Esophagus muscularis mucosa (tissue), 4 donors: Measurements from ENCODE around the gene AGMAT. TPM values are rescaled to one million over a fixed set of nuclear protein-coding genes. Genes with fewer than 3 reads are reported as not detected.

Experiments used
- DNase-seq: peaks from one replicate; pipeline ENCODE4 v3.0.0-alpha.2; 2017; ENCODE audit errors: extremely low spot score
- H3K27ac ChIP-seq, 4 donors: fragments of 200-600 bp; sonication (generic); replicated peaks in 1 of 4; 1 replicate in 3 of 4; 2 replicates in 1 of 4; pipeline ENCODE4 v1.5.1; 2016 to 2019; ENCODE audit warnings: mild to moderate bottlenecking in 1 of 4
- H3K27me3 ChIP-seq, 4 donors: fragments of 200-600 bp; sonication (generic); one replicate each; pipeline versions ENCODE4 v1.5.1 to v1.6.0; 2016 to 2019
- H3K36me3 ChIP-seq, 4 donors: fragments of 200-600 bp; sonication (generic); one replicate each; pipeline ENCODE4 v1.5.1; 2016 to 2019
- H3K4me1 ChIP-seq, 4 donors: fragments of 200-600 bp; sonication (generic); one replicate each; pipeline ENCODE4 v1.5.1; 2016 to 2019
- H3K4me3 ChIP-seq, 4 donors: fragments of 200-600 bp; sonication (generic); 1 replicate in 2 of 4; 2 replicates in 2 of 4; pipeline ENCODE4 v1.5.1; 2016 to 2019; ENCODE audit warnings: mild to moderate bottlenecking in 4 of 4, moderate library complexity in 1 of 4
- H3K9me3 ChIP-seq, 4 donors: fragments of 200-600 bp; sonication (generic); 1 replicate in 3 of 4; 2 replicates in 1 of 4; pipeline ENCODE4 v1.5.1; 2016 to 2019
- EP300 ChIP-seq: sonication (generic); formaldehyde crosslinking; IDR thresholded peaks from one replicate; pipeline ENCODE4 v1.6.1; 2017; ENCODE audit warnings: antibody characterized with exemption
- POLR2A ChIP-seq: fragments of 450-650 bp; IDR thresholded peaks from one replicate; pipeline ENCODE4 v1.6.1; 2017; ENCODE audit warnings: antibody characterized with exemption, moderate library complexity, mild to moderate bottlenecking, low read depth
- POLR2AphosphoS5 ChIP-seq, 2 donors: sonication (generic); formaldehyde crosslinking; IDR thresholded peaks; one replicate each; pipeline ENCODE4 v1.6.1; 2017; ENCODE audit warnings: antibody characterized with exemption in 2 of 2
- WGBS: methylation state at CpG from one replicate; pipeline ENCODE4 v1.1.5; 2018; 5-methylcytosine and 5-hydroxymethylcytosine counted together
- intact Hi-C: fragments of 100-400 bp; cut with DNase I; formaldehyde crosslinking; loops from one replicate; pipeline ENCODE4 v1.15.1; 2023
- total RNA-seq, 4 donors: library from RNA; depleted of rRNA; stranded (reverse); fragments of >200 nt; gene quantifications; one replicate each; pipeline versions ENCODE4 v1.1.0 to v1.2.1, GENCODE V29; 2016
- TF ChIP-seq, protein P1 (sequence below), 3 experiments: fragments of 200-600 bp in 2 of 3; fragments of 450-650 bp in 1 of 3; sonication (generic) in 2 of 3; IDR thresholded peaks; one replicate each; pipeline ENCODE4 v1.5.1; 2017 to 2019; ENCODE audit warnings: antibody characterized with exemption in 3 of 3, mild to moderate bottlenecking in 2 of 3, moderate library complexity in 1 of 3

Gene AGMAT
- total RNA-seq, 4 donors from 2014 or later, result not detected

- no peak for DNase-seq
- H3K27ac ChIP-seq, result no peak overlapping the region
- 89% methylated on average over 5 of the region's 18 CpGs for WGBS
- H3K4me1 ChIP-seq, result peaks cover 9 to 18% (median 14%) of the 10 kb centered on the region in 4 donors
- TF ChIP-seq EP300 (no peak), POLR2AphosphoS5 (IDR thresholded peaks at IDR 0.05) (no peak), POLR2A (no peak)
- TF ChIP-seq, protein P1, sequence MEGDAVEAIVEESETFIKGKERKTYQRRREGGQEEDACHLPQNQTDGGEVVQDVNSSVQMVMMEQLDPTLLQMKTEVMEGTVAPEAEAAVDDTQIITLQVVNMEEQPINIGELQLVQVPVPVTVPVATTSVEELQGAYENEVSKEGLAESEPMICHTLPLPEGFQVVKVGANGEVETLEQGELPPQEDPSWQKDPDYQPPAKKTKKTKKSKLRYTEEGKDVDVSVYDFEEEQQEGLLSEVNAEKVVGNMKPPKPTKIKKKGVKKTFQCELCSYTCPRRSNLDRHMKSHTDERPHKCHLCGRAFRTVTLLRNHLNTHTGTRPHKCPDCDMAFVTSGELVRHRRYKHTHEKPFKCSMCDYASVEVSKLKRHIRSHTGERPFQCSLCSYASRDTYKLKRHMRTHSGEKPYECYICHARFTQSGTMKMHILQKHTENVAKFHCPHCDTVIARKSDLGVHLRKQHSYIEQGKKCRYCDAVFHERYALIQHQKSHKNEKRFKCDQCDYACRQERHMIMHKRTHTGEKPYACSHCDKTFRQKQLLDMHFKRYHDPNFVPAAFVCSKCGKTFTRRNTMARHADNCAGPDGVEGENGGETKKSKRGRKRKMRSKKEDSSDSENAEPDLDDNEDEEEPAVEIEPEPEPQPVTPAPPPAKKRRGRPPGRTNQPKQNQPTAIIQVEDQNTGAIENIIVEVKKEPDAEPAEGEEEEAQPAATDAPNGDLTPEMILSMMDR (IDR thresholded peaks at IDR 0.05), result no peak
- intact Hi-C loops, result no loop called here
- H3K9me3 ChIP-seq, result no peaks in the 10 kb centered on the region
- H3K36me3 ChIP-seq, result no peaks in the 10 kb centered on the region
- H3K4me3 ChIP-seq, result no peak overlapping the region
- peaks cover 0 to 17% (median 3%) of the 10 kb centered on the region in 4 donors for H3K27me3 ChIP-seq
These were observed 1.7 kb downstream of the AGMAT start for GRCh38 chr1:15583016-15583706.

DNA sequence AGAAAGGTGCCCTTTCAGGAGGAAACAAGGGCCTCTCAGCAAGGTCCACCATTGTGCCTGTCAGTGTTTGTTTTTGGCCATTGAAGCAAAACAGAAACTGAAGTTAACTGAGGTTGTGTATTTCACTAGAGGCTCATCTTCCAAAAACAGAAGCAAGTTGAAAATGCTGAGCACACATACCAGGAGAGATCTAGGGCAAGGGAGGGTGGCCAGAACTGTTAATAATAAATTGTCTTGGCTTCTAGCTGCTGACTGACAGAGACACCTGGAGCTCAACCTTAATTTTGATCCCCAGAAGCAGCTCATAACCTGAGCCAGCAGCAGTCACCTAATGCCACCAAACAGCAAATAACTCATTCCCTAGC is 5.2 kb downstream of the AGMAT start:
- Histone ChIP-seq H3K4me1 (peaks cover 4 to 12% (median 9%) of the 10 kb centered on the region in 4 donors), H3K27ac (no peak overlapping the region), H3K27me3 (peaks cover 0 to 8% (median 3%) of the 10 kb centered on the region in 4 donors), H3K9me3 (no peaks in the 10 kb centered on the region), H3K36me3 (peaks cover 0 to 6% (median 2%) of the 10 kb centered on the region in 4 donors), H3K4me3 (no peak overlapping the region)
- TF ChIP-seq POLR2A, result no peak
- TF ChIP-seq, protein P1 (IDR thresholded peaks at IDR 0.05), result no peak
- no peak for TF ChIP-seq EP300
- DNase-seq, result no peak
- intact Hi-C loops, result no loop called here

GRCh38 chr1:15578921-15579682 is 5.7 kb downstream of the AGMAT start:
- H3K36me3 ChIP-seq, result peaks cover 0 to 9% (median 2%) of the 10 kb centered on the region in 4 donors
- H3K27me3 ChIP-seq, result peaks cover 0 to 3% (median 1%) of the 10 kb centered on the region in 4 donors
- intact Hi-C loops, result no loop called here
- peaks cover 0 to 6% (median 3%) of the 10 kb centered on the region in 4 donors for H3K4me1 ChIP-seq
- H3K27ac ChIP-seq, result no peak overlapping the region
- 82% methylated on average over 15 of the region's 16 CpGs for WGBS
- no peak for DNase-seq
- no peak overlapping the region for H3K4me3 ChIP-seq
- TF ChIP-seq EP300, result no peak
- TF ChIP-seq POLR2AphosphoS5 (IDR thresholded peaks at IDR 0.05), result no peak
- no peak for TF ChIP-seq POLR2A
- TF ChIP-seq, protein P1 (IDR thresholded peaks at IDR 0.05), result no peak
- no peaks in the 10 kb centered on the region for H3K9me3 ChIP-seq

GRCh38 chr1:15577691-15578090 is 7.2 kb downstream of the AGMAT start:
- intact Hi-C loops, result no loop called here
- H3K9me3 ChIP-seq, result no peaks in the 10 kb centered on the region
- 77% methylated on average over 4 of the region's 4 CpGs for WGBS
- no peak for DNase-seq
- peaks cover 0 to 12% (median 2%) of the 10 kb centered on the region in 4 donors for H3K36me3 ChIP-seq
- no peak overlapping the region for H3K4me3 ChIP-seq
- no peak for TF ChIP-seq EP300
- TF ChIP-seq, protein P1 (IDR thresholded peaks at IDR 0.05), result no peak
- TF ChIP-seq POLR2A, result no peak
- no peak for TF ChIP-seq POLR2AphosphoS5 (IDR thresholded peaks at IDR 0.05)
- H3K27ac ChIP-seq, result no peak overlapping the region
- H3K27me3 ChIP-seq, result no peaks in the 10 kb centered on the region
- H3K4me1 ChIP-seq, result peaks cover 0 to 6% (median 3%) of the 10 kb centered on the region in 4 donors
